Gastroesophageal sphincter (tissue), 4 donors: ENCODE data around the gene TMC6. TPM values are rescaled to one million over a fixed set of nuclear protein-coding genes. Genes with fewer than 3 reads are reported as not detected.
A peak's percentile ranks its signal among the peaks of the same experiment; 100 is the strongest.

Experiments
- ATAC-seq: fragments of 150-250 bp; one replicate; pipeline ENCODE4 v1.9.1; 2016; ENCODE audit warnings: mild to moderate bottlenecking, moderate library complexity
- H3K27ac ChIP-seq, 4 donors: fragments of 200-600 bp; sonication (generic) in 3 of 4; 1 replicate in 3 of 4; 2 replicates in 1 of 4; pipeline ENCODE4 v1.5.1; 2016 to 2019
- H3K27me3 ChIP-seq: fragments of 200-600 bp; sonication (generic); one replicate; pipeline ENCODE4 v1.5.1; 2019
- H3K36me3 ChIP-seq, 2 donors: fragments of 200-600 bp; sonication (generic); one replicate each; pipeline ENCODE4 v1.5.1; 2019; ENCODE audit warnings: control low read depth in 1 of 2
- H3K4me1 ChIP-seq, 3 donors: fragments of 200-600 bp; sonication (generic); 1 replicate in 2 of 3; 2 replicates in 1 of 3; pipeline ENCODE4 v1.5.1; 2016 to 2019; ENCODE audit warnings: control low read depth in 2 of 3
- H3K4me3 ChIP-seq, 2 donors: fragments of 200-600 bp; sonication (generic); one replicate each; pipeline ENCODE4 v1.5.1; 2019; ENCODE audit warnings: mild to moderate bottlenecking in 1 of 2, moderate library complexity in 1 of 2
- H3K9me3 ChIP-seq, 3 donors: fragments of 200-600 bp; sonication (generic); one replicate each; pipeline ENCODE4 v1.5.1; 2017 to 2019; ENCODE audit warnings: control low read depth in 2 of 3
- CTCF ChIP-seq, 4 experiments: fragments of 200-600 bp in 2 of 4; fragments of 450-650 bp in 2 of 4; sonication (generic) in 1 of 4; IDR thresholded peaks; one replicate each; pipeline ENCODE4 v1.5.1; 2017 to 2019; ENCODE audit warnings: antibody characterized with exemption in 4 of 4, mild to moderate bottlenecking in 2 of 4, moderate library complexity in 2 of 4
- EP300 ChIP-seq: sonication (generic); formaldehyde crosslinking; IDR thresholded peaks from one replicate; pipeline ENCODE4 v1.6.1; 2017; ENCODE audit warnings: antibody characterized with exemption, mild to moderate bottlenecking
- POLR2A ChIP-seq, 2 donors: fragments of 450-650 bp; IDR thresholded peaks; one replicate each; pipeline ENCODE4 v1.6.1; 2017; ENCODE audit warnings: antibody characterized with exemption in 2 of 2, mild to moderate bottlenecking in 2 of 2, moderate library complexity in 1 of 2
- POLR2AphosphoS5 ChIP-seq: sonication (generic); formaldehyde crosslinking; IDR thresholded peaks from one replicate; pipeline ENCODE4 v1.6.1; 2017; ENCODE audit warnings: antibody characterized with exemption
- WGBS, 2 donors: methylation state at CpG; one replicate each; pipeline ENCODE4 v1.1.5; 2018; ENCODE audit warnings: low coverage in 1 of 2; 5-methylcytosine and 5-hydroxymethylcytosine counted together
- total RNA-seq, 4 donors: library from RNA; depleted of rRNA; stranded (reverse); fragments of >200 nt; gene quantifications; one replicate each; pipeline ENCODE4 v1.1.0, GENCODE V29; 2016

Gene TMC6
- total RNA-seq, 4 donors from 2014 or later, result 12.4 to 19.0 (median 15.5) TPM

DNA sequence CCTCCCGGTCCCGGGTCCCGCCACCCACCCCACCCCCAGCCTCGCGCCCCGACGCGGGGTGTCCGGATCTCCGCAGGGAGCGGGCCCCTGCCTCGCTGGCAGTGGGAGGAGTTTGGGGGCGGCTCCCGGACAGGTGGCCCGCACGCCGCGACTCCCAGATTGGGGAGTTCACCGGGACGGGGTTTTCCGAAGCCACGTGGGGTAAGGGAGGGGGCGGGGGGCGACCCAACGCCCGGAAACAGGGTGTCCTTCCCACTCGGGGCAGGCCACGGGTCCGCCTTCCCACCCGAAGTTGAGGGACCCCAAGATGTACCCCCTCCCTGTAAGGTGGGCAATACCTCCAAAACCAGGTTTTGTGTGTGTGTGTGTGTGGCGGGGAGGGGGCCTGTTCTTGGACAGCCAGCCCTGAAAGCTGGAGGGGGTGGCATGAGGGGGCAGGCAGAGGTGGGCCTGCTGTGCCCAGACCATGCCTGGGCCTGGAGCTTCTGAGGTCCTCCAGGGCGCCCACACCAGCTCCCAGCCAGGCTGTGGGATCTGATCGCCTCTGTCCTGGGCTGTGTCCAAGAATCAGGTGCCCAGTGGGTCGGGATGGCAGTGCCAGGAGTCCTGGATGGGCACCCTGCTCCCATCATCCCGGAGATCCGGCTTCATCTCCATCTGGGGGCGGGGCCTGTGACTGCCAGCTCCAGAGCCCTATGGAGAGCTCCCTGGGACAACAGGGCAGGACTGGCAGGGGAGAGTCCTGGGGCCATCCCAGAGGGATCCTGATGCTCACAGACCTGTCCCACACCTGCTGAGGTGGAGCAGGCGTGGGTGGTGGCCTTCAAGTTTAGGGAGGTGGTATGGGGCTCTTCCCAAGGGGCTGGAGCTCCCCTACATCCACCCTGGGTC, 40.6 kb upstream of the TMC6 start:
- no peaks in the 10 kb centered on the region for H3K27me3 ChIP-seq
- H3K27ac ChIP-seq, result peak overlapping the region; percentile 84 to 98 (median 94)
- ATAC-seq, result peak; percentile 32
- H3K36me3 ChIP-seq, result peaks cover 0 to 18% of the 10 kb centered on the region in 2 donors
- H3K4me1 ChIP-seq, result peaks cover 0 to 58% (median 42%) of the 10 kb centered on the region in 3 donors
- H3K4me3 ChIP-seq, result peak overlapping the region; percentile 95 to 99
- H3K9me3 ChIP-seq, result no peaks in the 10 kb centered on the region
- no CpG with 5 or more reads among the region's 38 CpGs for WGBS, 2 donors
- TF ChIP-seq CTCF (IDR thresholded peaks at IDR 0.05), result no peak
- TF ChIP-seq POLR2A (IDR thresholded peaks at IDR 0.05), result no peak
- no peak for TF ChIP-seq EP300
- TF ChIP-seq POLR2AphosphoS5, result peak; percentile 11

- H3K36me3 ChIP-seq, result peaks cover 0 to 18% of the 10 kb centered on the region in 2 donors
- H3K4me1 ChIP-seq, result peaks cover 0 to 50% (median 35%) of the 10 kb centered on the region in 3 donors
- H3K9me3 ChIP-seq, result no peaks in the 10 kb centered on the region
- ATAC-seq, result peak; percentile 75
- peak within 1 kb of the TSS; percentile 95 to 99 for H3K4me3 ChIP-seq
- H3K27ac ChIP-seq, result peak within 1 kb of the TSS; percentile 84 to 98 (median 94)
- H3K27me3 ChIP-seq, result no peaks in the 10 kb centered on the region
- TF ChIP-seq POLR2A (IDR thresholded peaks at IDR 0.05) (peak; percentile 86 to 92), POLR2AphosphoS5 (peak; percentile 77), CTCF (IDR thresholded peaks at IDR 0.05) (peak in 2 of 4 experiments; percentile 14 to 15), EP300 (no peak)
- WGBS, 2 donors, result no CpG with 5 or more reads among the region's 84 CpGs
These were observed 39.8 kb upstream of the TMC6 start, which contains the start of gene SYNGR2 for GRCh38 chr17:78168242-78168902. Gene SYNGR2, plus strand, starts transcription at chr17:78168581. Its CDS starts 36 bp downstream, at chr17:78168617.

GRCh38 chr17:78166416-78166815, 37.9 kb upstream of the TMC6 start:
- Histone ChIP-seq H3K4me3 (no peak overlapping the region), H3K36me3 (peaks cover 0 to 10% of the 10 kb centered on the region in 2 donors), H3K27ac (no peak overlapping the region), H3K9me3 (no peaks in the 10 kb centered on the region), H3K4me1 (peaks cover 0 to 31% (median 16%) of the 10 kb centered on the region in 3 donors), H3K27me3 (no peaks in the 10 kb centered on the region)
- TF ChIP-seq POLR2A (IDR thresholded peaks at IDR 0.05) (no peak), CTCF (IDR thresholded peaks at IDR 0.05) (no peak), EP300 (no peak), POLR2AphosphoS5 (no peak)
- WGBS, 2 donors, result 86% methylated on average over 2 of the region's 6 CpGs; no CpG with 5 or more reads in 1 of the 2 donors
- no peak for ATAC-seq

DNA sequence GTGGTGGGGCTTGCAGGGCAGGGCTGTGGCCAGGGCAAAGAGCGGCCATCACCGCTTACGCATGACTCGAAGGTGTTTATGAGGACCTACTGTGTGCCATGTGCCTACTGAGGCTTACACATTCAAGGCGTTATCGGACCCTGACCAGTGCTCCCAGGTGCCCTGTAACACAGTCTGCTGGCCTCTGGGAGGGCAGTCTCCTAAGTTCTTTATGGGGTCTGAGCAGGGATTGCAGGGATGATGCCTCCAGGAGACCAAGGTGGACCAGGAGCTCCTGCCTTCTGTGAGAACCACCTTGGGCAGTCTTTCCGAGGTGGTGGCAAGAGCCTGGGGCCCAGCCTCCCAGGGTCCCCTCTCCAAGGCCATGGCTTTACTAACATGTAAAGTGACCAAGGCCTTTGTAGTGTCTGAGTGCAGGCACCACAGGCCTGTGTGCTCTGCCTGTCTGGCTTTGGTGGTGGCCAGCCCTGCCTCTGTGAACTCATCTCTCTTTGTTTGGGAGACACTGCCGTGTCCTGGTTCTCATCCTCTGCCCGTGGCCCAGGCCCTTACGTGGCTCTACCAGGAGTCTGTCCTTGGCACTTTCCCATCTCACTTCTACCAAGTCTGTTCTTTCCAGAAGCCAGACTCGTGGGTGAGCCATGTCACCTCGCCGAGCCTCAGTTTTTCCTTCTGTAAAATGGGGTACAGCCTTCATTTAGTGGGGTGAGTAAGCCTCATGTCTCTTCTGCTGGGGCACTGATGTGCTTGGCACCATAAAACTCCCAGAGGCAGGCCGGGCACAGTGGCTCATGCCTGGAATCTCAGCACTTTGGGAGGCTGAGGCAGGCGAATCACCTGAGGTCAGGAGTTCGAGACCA, 36.4 kb upstream of the TMC6 start:
- Histone ChIP-seq H3K36me3 (no peaks in the 10 kb centered on the region), H3K4me1 (peaks cover 0 to 16% (median 6%) of the 10 kb centered on the region in 3 donors), H3K9me3 (no peaks in the 10 kb centered on the region), H3K27ac (no peak overlapping the region), H3K4me3 (no peak overlapping the region), H3K27me3 (no peaks in the 10 kb centered on the region)
- ATAC-seq, result no peak
- 92 to 95% methylated on average over 2 to 7 of the region's 16 CpGs for WGBS, 2 donors
- TF ChIP-seq POLR2AphosphoS5, result no peak
- TF ChIP-seq EP300, result no peak
- TF ChIP-seq POLR2A (IDR thresholded peaks at IDR 0.05), result no peak
- no peak for TF ChIP-seq CTCF (IDR thresholded peaks at IDR 0.05)
